Stomach (tissue), 9 donors: ENCODE data around the gene RBMS2. TPM values are rescaled to one million over a fixed set of nuclear protein-coding genes. Genes with fewer than 3 reads are reported as not detected.

Experiments
- DNase-seq, 2 donors: peaks; one replicate each; pipeline versions ENCODE4 v3.0.0 to v3.0.0-alpha.2; 2013 to 2019
- H3K27ac ChIP-seq, 5 donors: fragments of 200-600 bp in 4 of 5; sonication (generic) in 4 of 5; one replicate each; pipeline ENCODE4 v1.5.1; 2013 to 2019; ENCODE audit warnings: mild to moderate bottlenecking in 1 of 5, moderate library complexity in 1 of 5
- H3K27me3 ChIP-seq, 3 donors: fragments of 200-600 bp; sonication (generic); one replicate each; pipeline ENCODE4 v1.5.1; 2017 to 2019; ENCODE audit warnings: mixed run types in 1 of 3
- H3K36me3 ChIP-seq, 4 donors: fragments of 200-600 bp; sonication (generic); 1 replicate in 3 of 4; 2 replicates in 1 of 4; pipeline ENCODE4 v1.5.1; 2016 to 2019
- H3K4me1 ChIP-seq, 4 donors: fragments of 200-600 bp; sonication (generic); one replicate each; pipeline ENCODE4 v1.5.1; 2016 to 2019
- H3K4me3 ChIP-seq, 4 donors: fragments of 200-600 bp; sonication (generic) in 3 of 4; one replicate each; pipeline ENCODE4 v1.5.1; 2016 to 2019; ENCODE audit warnings: mild to moderate bottlenecking in 1 of 4
- H3K9me3 ChIP-seq, 4 donors: fragments of 200-600 bp; sonication (generic); one replicate each; pipeline ENCODE4 v1.5.1; 2016 to 2019
- CTCF ChIP-seq, 7 experiments: fragments of 450-650 bp in 4 of 7; fragments of 200-600 bp in 3 of 7; sonication (generic) in 3 of 7; IDR thresholded peaks; one replicate each; pipeline ENCODE4 v1.5.1; 2016 to 2019; ENCODE audit warnings: antibody characterized with exemption in 7 of 7, control low read depth in 2 of 7, mild to moderate bottlenecking in 1 of 7
- EP300 ChIP-seq: sonication (generic); formaldehyde crosslinking; IDR thresholded peaks from one replicate; pipeline ENCODE4 v1.6.1; 2017; ENCODE audit warnings: antibody characterized with exemption
- POLR2A ChIP-seq, 4 donors: fragments of 450-650 bp; IDR thresholded peaks; one replicate each; pipeline ENCODE4 v1.6.1; 2016; ENCODE audit warnings: antibody characterized with exemption in 4 of 4, control low read depth in 2 of 4, mild to moderate bottlenecking in 1 of 4, moderate library complexity in 1 of 4
- POLR2AphosphoS5 ChIP-seq, 3 donors: sonication (generic); formaldehyde crosslinking; IDR thresholded peaks; one replicate each; pipeline ENCODE4 v1.6.1; 2016; ENCODE audit warnings: antibody characterized with exemption in 3 of 3
- WGBS, 5 donors: extraction: QIAGEN DNeasy Blood & Tissue Kit in 3 of 5; methylation state at CpG; one replicate each; pipeline versions ENCODE4 v1.1.5 to v1.1.7; 2013 to 2018; 5-methylcytosine and 5-hydroxymethylcytosine counted together
- intact Hi-C: fragments of 100-400 bp; cut with DNase I; formaldehyde crosslinking; loops from one replicate; pipeline ENCODE4 v1.15.1; 2023; ENCODE audit warnings: low total_unique reads
- polyA plus RNA-seq, 3 donors: library from polyadenylated mRNA; stranded (reverse); fragments of 200-250 nt; gene quantifications; one replicate each; pipeline ENCODE4 v1.2.3, GENCODE V29; 2013
- total RNA-seq, 5 donors: library from RNA; depleted of rRNA; stranded (reverse); fragments of >200 nt; gene quantifications; one replicate each; pipeline versions ENCODE4 v1.1.0 to v1.2.3, GENCODE V29; 2014 to 2016
- donor health status: healthy with polysubstance abuse.
- donor health status: Bipolar disorder and iron deficiency.
- donor health status: healthy.

RBMS2 gene
- total and polyA plus RNA-seq, 8 donors = 4.2 to 123 (median 9.8) TPM

- no peak for DNase-seq
- WGBS, 5 donors = 92 to 99% (median 93%) methylated on average over 4 of the region's 4 CpGs
- Histone ChIP-seq H3K9me3 (no peaks in the 10 kb centered on the region), H3K27me3 (no peaks in the 10 kb centered on the region), H3K27ac (no peak overlapping the region), H3K4me3 (no peak overlapping the region), H3K36me3 (peaks cover 0 to 13% (median 5%) of the 10 kb centered on the region in 4 donors), H3K4me1 (peaks cover 0 to 23% (median 11%) of the 10 kb centered on the region in 4 donors)
- no peak for TF ChIP-seq POLR2A (IDR thresholded peaks at IDR 0.05)
- TF ChIP-seq CTCF (IDR thresholded peaks at IDR 0.05) = no peak
- no peak for TF ChIP-seq EP300
- no peak for TF ChIP-seq POLR2AphosphoS5 (IDR thresholded peaks at IDR 0.05)
- intact Hi-C loops = no loop called here
Measured at GRCh38 chr12:56542164-56542563, 20.5 kb downstream of the RBMS2 start.

GRCh38 chr12:56545023-56545604 is 23.5 kb downstream of the RBMS2 start:
- Histone ChIP-seq H3K4me1 (peaks cover 0 to 15% (median 11%) of the 10 kb centered on the region in 4 donors), H3K4me3 (no peak overlapping the region), H3K9me3 (no peaks in the 10 kb centered on the region), H3K36me3 (peaks cover 0 to 10% (median 5%) of the 10 kb centered on the region in 4 donors), H3K27me3 (no peaks in the 10 kb centered on the region), H3K27ac (no peak overlapping the region)
- no peak for DNase-seq
- 95 to 98% (median 97%) methylated on average over 3 of the region's 3 CpGs for WGBS, 5 donors
- TF ChIP-seq EP300 (no peak), POLR2A (IDR thresholded peaks at IDR 0.05) (no peak), POLR2AphosphoS5 (IDR thresholded peaks at IDR 0.05) (no peak), CTCF (IDR thresholded peaks at IDR 0.05) (no peak)
- intact Hi-C loops = no loop called here

- TF ChIP-seq CTCF (IDR thresholded peaks at IDR 0.05) = no peak
- TF ChIP-seq POLR2AphosphoS5 (IDR thresholded peaks at IDR 0.05) = no peak
- no peak for TF ChIP-seq EP300
- TF ChIP-seq POLR2A (IDR thresholded peaks at IDR 0.05) = no peak
- DNase-seq = no peak
- H3K36me3 ChIP-seq = peaks cover 0 to 9% (median 3%) of the 10 kb centered on the region in 4 donors
- H3K9me3 ChIP-seq = no peaks in the 10 kb centered on the region
- no peak overlapping the region for H3K27ac ChIP-seq
- WGBS, 5 donors = 81 to 91% (median 89%) methylated on average over 5 of the region's 5 CpGs
- no peaks in the 10 kb centered on the region for H3K27me3 ChIP-seq
- intact Hi-C loops = no loop called here
- H3K4me3 ChIP-seq = no peak overlapping the region
- peaks cover 0 to 7% (median under 1%) of the 10 kb centered on the region in 4 donors for H3K4me1 ChIP-seq
Measured at GRCh38 chr12:56546680-56547079, 25.1 kb downstream of the RBMS2 start.

GRCh38 chr12:56551070-56551469 is 29.4 kb downstream of the RBMS2 start:
- peaks cover 0 to 4% (median 1%) of the 10 kb centered on the region in 4 donors for H3K36me3 ChIP-seq
- WGBS, 5 donors = 92 to 96% (median 92%) methylated on average over 5 of the region's 5 CpGs
- H3K27ac ChIP-seq = no peak overlapping the region
- TF ChIP-seq POLR2A (IDR thresholded peaks at IDR 0.05) (no peak), POLR2AphosphoS5 (IDR thresholded peaks at IDR 0.05) (no peak), EP300 (no peak), CTCF (IDR thresholded peaks at IDR 0.05) (no peak)
- H3K4me3 ChIP-seq = no peak overlapping the region
- no peaks in the 10 kb centered on the region for H3K4me1 ChIP-seq
- DNase-seq = no peak
- H3K9me3 ChIP-seq = no peaks in the 10 kb centered on the region
- intact Hi-C loops = no loop called here
- no peaks in the 10 kb centered on the region for H3K27me3 ChIP-seq
